GM18868 (cell line): Measurements from ENCODE around the gene MYBPH.

Source experiments
- ATAC-seq: cut with Tn5 transposase; IDR thresholded peaks from one replicate; pipeline ENCODE4 v1.9.1; 2021; ENCODE audit warnings: mild to moderate bottlenecking, moderate library complexity; ENCODE audit not compliant: unreplicated experiment

Gene MYBPH

DNA sequence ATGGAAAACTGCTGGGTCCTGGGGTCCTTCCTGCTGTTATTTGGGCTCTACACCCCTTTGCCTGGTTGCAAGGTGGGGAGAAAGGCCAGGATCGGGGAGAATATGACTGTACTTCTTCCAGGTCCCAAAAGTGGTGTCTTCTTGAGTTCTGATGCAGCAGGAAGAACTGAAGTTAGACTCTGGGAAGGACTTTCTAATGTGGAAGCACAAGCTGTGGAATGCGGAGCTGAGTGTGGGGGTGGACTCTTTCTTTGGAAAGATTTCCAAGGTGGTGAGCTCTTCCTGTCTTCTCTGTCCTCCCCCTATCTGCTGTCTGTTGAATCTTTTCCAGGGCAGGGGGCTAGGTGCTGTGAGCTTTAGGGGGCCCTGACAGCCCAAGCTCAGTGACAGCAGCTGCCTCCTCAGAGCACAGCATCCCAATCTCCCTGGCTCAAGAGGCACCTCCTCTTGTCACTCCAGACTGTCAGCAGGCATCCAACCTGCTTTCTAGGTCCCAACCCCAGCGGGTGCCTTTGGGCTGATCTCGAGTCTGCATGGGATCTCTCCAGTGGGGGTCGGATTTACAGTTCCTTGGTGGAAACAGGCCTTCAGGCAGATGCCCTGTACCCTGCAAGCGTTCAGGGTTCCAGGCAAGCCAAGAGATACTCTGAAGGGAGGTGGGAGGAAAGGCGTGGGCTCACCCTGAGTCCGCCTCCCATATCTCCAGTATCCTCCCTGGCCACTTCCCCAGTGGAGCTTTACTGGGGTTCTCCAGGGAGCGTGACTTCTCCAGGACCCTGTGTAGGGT, 24.9 kb downstream of the MYBPH start:
- ATAC-seq = no peak

DNA sequence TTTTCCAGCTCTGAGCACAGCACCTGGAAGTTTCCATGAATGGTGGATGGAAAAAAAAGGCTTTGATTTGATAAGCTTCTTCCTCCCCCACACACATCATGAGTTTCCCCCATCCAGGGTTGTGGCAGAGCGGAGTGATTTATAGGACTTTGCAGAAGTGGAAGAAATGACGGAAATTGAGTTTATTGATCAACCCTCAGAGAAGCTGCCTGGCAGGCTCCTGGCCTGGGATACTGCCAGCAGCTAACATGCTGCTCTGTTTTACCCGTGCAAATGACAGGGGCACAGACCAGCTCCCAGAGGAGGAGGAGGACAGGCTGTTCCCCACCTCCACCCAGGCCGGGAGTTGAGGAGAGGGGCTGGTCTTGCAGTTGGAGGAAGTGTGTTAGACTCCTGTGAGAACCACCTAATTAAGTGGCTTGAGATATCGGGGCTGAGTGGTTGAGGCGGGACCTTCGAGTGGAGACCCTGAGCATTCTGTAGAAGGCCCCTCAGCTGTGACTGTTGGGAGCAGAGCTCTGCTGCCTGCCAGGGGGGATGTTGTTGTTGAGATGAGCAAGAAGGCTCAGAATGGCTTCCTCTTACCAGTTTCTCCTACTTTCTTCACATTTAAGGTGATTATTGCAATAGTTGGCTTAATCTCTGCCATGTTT, 26.3 kb downstream of the MYBPH start:
- no peak for ATAC-seq

DNA sequence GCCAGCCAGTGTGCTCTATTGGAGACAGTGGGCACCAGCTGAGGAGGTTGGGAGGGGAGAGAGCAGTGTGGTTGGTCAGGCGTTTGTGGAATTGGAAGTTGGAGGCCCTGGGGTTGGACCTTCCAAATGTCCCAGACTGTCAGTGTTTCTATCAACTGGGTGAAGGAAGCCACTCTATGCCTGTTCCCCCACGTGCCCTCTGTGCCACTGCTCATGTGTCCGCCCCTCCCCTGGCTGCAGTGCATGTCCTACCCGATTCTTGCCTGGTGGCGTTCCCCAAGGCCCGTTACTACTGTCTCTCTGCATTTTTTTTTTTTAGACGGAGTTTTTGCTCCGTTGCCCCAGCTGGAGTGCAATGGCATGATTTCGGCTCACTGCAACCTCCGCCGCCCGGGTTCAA, 27.0 kb downstream of the MYBPH start:
- no peak for ATAC-seq

DNA sequence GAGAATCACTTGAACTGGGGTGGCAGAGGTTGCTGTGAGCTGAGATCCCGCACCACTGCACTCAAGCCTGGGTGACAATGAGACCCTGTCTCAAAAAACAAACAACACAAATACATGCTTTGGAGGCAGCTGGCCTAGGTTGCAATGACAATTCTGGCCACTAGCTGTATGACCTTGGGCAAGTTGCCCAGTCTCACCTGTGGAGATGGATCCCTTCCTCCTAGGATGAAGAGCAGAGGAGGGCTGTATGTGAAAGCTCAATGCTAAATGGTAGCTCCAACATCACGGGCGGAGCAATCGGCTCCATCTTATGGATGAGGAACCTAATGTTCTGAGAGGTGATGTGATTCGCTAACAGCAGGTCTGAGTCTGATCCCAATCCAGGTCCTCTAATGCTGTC, 27.5 kb downstream of the MYBPH start:
- ATAC-seq = no peak

DNA sequence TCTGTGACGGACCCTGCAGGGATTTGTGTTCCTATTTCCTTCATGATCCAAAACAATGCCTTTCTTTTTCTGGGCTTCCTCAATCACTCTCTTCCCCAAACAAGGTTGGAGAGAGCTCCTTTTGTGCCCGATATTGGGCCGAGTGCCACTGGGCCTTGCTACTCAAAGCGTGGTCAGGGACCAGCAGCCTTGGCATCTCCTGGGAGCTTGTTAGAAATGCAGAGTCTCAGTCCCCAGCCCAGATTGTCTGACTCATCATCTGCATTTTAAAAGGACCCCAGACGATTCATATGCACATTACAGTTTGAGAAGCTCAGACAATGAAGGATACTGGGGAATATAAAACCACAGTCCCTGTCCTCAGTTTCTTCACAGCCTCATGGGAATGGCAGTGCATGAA, 28.2 kb downstream of the MYBPH start:
- ATAC-seq = no peak

DNA sequence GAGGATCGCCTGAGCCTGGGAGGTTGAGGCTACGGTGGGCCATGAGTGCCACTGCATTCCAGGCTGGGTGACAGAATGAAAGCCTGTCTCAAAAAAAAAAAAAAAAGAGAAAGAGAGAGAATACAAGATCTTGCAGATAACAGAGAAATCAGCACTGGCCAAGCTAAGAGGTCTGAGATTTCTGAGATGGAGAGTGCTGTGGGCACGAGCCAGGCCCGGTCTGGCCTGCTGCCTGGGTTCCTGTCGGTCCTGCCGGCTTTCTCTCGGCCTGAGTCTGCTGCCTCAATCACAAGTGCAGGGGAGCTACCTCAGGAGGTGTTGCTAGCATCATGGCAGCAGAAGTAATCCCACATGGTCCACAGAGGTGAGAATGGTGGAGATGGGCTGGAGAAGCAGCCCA, 29.1 kb downstream of the MYBPH start:
- no peak for ATAC-seq

DNA sequence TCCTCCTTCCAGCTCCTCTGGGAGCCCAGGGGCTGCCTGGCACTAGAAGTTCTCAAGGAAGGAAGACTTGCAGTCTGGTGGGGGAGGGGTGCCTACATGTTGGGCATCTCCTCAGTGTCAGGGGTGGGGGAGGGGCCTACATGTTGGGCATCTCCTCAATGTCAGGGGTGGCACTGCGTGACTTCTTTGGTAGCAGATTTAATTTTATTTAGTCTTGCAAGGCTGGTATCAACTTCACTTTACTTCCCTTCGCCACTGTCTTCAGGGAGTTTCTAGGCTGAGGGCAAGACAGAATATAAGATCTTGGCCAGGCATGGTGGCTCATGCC, 29.6 kb downstream of the MYBPH start:
- no peak for ATAC-seq

DNA sequence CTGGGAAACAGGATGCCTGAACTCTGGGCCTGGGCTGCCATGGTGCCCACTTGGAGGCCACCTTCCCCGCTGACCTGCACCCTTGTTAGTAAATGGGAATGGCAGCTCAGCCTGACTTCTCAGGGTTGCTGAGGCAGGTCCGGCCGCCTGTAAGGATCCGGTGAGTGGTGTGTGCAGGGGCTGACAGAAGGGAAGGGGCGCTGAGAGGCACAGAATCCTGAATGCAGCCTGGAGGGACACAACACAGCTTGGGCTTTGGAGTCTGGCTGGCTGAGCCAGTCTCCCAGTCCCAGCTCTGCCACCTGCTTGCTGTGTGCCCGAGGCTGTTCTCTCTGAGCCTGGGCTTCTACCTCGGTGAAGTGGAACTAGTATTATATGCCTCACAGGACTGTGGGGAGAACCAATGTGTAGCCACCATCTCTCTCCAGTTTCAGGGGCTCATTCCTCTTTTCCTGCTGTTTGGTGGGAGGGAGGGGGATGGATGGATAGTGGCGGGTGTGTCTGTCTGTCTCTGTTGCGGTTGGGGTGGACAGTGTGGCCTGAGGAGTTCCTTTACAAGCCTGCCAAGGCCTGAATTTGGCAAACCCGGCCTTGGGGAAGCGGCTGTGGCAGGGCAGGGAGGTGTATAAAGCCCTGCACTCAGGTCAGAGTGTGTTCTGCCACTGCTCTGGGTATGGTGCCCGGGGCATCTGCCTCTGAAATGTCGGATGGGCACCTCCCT, 30.1 kb downstream of the MYBPH start:
- no peak for ATAC-seq

DNA sequence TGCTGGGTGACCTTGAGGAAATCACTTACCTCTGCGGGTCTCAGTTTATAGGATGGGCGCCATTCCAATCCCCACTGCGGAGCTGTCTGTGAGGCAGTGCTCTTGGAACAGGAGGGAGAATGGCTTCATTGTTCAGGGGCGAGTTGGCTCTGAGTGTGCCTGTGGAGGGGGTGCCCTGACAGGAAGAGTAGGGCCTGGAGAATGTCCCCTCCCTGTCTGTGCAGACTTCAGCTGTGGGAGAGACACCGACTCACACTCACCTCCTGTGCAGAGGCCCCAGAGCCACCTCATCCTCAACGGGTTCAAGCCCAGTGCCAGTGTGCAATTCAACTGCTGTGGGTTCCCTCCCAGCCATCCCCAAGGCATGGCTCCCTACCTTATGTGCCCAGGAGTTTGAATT, 31.0 kb downstream of the MYBPH start:
- no peak for ATAC-seq

DNA sequence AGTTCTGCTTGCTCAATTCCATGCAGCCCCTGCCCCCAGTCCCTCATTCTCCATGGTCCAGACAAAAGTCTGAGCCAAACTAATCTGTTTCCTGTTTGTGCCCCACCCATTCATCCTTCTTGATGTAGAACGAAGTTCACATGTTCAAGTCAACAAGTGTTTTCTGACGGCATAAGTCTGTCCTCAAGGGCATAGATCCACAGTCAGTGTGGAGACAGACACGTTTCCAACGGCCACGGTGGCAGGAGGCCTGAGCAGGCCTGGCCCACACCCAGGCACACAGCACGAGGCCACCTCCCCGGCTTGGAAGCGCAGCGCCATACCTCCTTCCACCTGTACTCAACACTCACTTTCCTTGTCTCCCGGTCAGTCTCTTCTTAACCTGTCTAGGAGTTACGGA, 32.0 kb downstream of the MYBPH start:
- no peak for ATAC-seq

DNA sequence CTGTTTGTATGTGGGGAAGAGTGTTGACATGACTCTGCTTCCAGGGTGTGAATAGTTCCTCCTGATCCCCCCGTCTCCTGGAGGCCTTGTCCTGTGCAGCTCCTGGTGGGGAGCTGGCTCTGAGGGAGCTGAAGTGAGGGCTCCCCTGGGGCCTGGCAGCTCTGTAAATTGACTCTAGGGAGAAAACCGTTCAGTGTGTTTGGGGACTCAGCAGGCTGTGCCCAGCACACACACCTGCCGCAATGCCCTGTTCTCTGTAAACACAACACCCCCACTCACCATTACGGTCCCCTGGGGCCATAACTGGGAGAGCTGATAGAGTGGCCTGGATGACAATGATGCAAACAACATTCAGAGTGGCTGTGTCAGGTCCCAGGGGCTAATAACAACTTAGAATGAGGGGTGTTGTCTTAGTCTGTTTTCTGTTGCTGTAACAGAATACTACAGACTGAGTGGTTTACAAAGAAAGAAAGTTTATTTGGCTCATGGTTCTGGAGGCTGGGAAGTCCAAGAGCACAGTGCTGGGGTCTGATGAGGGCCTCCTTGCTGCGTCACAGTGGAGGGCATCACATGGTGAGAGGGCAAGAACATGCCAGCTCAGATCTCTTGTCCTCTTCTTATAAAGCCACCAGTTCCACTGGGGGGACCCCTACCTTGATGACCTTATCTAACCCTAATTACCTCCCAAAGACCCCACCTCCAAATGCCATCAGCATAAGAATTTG, 32.8 kb downstream of the MYBPH start:
- no peak for ATAC-seq

DNA sequence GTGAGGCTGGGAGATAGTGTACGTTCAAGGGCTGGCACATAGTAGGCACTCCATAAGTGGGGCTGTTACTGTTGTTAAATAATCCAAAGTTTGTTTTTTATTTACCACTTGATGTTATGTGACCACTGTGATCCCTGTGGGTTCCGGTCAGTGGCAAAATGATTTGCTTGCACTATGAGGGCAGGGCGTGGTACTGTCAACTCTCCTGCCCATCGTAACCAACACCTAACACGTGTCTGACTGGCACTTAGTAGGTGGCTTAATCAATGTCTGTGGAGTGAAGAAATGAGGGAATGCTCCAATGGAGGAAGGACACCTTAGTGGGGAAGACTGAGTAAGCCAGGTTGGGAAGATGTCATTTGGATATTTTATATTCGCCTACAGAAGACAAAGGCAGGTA, 33.5 kb downstream of the MYBPH start:
- no peak for ATAC-seq

DNA sequence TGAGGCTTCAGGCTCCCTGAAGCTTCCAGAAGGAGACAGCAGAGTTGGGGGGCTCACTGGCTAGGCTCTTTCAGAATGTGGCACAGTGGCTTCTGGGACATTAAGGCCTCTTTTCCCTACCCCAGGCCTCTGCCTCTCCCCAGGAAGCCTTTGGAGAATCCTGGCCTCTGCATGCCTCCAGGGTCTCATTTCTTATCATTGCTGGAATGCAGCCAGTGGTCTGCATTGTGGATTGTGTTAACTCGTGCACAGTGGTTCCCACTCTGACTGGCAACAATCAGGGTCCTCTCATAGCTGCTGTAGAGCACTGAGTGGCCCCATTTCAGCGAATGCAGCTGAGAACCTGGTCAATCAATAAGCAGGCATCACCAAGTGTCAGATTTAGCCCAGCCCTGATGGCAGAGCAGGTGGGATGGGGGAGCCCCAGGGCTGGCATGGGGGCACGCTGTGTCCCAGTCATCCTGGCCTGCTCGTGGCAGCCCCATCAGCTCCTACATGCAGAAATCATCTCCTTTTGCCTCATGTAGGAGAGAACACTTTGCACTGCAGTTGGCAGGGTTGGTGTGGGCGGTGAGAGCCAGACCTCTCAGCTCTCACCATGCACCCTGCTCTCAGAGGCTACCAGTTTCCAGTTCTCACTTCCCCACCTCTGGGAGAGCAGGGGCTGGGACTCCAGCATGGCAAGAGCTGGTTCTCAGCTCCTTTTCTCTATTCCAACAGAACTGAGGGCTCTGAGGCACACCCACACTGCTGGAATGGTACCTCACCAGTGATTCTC, 34.7 kb downstream of the MYBPH start:
- ATAC-seq = no peak

DNA sequence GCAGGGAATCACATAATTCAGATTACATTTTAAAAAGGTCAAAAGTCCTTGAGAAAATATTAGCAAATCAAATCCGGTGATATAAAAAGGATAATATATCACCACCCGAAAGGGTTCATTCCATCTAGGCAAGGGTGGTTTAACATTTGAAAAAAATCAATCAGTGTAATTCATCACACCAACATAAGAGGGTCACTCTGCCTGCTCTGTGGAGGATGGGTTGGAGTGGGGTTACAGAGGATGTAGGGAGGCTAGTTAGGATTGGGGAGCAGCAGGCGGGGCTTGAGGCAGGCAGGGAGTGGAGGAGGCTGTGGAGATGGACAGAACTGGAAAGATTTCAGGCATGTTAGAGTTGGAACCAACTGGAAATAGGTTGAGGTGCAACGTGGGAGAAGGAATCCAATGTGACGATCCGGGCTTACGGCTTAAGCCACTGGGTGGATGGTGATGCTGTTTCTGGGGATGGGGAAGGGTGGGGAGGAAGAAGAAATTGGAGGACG, 35.6 kb downstream of the MYBPH start:
- ATAC-seq = no peak

DNA sequence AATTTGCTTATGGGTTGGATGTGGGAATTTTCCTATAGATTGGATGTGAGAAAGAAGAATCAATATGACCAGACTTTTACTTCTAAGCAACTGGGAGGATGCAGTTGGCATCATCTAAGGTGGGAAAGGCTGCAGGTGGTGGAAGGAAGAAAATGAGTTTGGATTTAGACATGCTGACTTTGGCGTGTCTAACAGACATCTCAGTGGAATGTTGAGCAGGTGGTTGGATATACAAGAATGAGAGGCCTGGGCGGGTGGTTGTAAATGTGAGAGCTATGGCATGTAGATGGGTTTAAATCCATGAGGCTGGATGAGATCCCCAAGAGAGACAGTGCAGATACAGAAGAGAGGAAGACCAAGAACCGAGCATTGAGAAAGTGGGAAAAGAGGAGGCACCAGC, 37.6 kb downstream of the MYBPH start:
- no peak for ATAC-seq

DNA sequence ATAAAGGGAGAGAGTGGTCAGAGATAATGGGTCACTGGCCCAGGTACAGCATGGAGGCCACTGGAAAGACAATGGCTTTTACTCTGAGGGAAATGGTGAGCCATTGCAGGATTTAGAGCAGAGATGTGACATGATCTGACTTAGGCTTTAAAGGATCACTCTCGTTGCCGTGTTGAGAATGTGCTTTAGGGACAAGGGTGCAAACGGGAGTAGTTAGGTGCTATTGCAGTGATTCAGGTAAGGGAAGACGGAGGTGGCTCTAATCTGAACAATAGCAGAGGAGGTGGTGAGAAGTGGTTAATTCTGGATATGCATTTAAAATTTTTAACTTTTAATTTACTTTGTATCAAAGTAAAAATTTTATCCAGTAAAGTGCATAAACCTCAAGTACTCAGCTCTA, 38.3 kb downstream of the MYBPH start:
- ATAC-seq = no peak

DNA sequence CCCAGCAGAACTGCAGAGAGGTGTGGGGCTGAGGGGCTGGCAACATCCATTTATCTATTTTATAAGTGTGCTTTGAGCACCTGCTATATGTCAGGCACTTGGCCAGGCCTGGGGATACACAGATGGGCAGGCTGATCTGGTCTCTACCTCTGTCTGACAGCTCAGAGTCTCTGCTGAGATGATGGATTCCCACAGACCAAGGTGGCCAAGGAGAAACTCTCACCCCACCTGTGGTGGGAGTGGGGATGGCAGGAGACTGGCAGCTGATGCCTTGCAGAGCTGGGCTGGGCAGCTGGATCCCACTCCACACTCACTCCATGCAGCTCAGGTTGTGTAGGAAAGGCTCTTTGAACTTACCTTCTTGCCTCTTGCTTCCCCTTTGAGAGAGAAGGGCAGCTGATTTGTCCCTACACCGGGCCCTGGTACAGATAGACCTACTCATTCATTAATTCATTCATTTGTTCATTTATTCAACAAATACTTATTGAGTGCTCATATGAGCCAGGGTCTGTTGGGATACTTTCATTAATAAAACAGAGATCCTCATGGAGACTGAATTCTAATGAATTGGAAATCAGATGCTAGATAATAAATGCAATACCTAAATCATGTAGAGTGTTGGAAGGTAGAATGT, 39.1 kb downstream of the MYBPH start:
- ATAC-seq = no peak

DNA sequence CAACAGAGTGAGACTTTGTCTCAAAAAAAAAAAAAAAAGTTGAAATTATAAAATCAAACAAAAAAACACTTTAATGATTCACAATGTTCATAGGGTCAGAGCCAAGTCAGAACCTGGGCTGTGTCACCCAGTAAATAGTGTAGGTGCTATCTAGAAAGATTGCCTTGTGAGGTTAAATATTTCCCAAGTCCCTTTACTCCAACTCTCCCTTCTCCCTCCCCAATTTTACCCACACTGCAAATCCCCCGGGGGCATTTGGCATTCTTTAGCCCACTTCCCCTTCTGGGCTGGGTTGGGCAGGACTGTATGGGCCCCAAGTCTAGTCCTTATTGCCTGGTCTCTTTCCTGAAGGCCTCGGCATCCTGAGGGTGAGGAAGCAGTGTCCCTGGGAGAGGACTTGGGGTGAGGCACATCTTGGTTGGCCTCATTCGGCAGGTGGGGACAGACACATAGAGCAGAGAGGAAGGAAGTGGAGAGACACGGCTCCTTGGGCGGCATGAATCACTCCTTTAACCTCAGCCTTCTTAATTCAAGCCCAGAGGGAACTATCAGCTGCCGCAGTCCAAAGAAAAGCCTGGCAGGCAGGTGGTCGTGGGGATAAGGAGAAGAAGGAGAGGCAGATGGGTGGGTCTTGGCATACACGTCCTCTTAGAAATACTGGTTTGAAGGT, 39.9 kb downstream of the MYBPH start:
- ATAC-seq = no peak

DNA sequence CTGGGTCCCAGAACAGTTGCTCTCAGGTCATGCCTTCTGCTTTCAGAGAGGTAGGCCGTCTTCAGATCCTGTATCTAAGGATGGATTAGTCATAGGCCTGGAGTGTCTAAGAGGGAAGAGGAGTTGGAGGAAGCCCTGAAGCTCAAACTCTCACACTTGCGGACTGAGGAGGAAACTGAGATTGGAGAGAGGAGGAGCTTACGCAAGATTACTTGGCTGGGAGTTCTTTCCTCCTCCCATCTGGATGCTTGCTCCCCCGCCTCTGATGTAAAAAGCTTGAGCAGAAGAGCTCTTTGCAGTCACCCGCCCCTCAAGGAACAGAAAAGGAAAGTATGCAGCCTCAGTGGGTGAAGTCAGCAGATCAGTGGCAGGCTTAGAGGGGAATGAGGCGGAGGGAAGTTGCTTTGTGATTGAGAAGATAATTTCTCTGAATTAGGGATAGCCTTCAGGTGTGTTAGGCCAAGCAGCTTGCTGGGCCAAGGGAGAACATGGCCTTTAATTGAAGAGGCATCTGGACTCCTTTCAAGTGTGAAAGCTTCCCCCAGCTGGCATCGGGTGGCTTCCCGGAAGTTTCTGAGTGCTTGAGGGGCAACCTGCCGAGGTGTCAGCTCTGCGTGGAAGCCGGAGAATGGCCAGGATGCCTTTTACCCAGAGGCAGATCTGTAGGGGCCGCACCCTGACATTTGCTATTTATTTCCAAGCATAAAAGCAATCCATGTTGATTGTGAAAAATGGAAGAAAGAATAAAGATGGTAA, 41.5 kb downstream of the MYBPH start:
- no peak for ATAC-seq
